GM19351 (cell line): ENCODE results near the gene NACC2.
"Not testable (repeated sequence)": the region's sequence is repeated elsewhere in the genome, so short reads cannot be mapped to it uniquely, and the experiment has no call there.

Experiments used
- ATAC-seq: cut with Tn5 transposase; IDR thresholded peaks from one replicate; pipeline ENCODE4 v1.9.1; 2021; ENCODE audit warnings: mild to moderate bottlenecking, moderate library complexity; ENCODE audit not compliant: unreplicated experiment

NACC2 gene

DNA sequence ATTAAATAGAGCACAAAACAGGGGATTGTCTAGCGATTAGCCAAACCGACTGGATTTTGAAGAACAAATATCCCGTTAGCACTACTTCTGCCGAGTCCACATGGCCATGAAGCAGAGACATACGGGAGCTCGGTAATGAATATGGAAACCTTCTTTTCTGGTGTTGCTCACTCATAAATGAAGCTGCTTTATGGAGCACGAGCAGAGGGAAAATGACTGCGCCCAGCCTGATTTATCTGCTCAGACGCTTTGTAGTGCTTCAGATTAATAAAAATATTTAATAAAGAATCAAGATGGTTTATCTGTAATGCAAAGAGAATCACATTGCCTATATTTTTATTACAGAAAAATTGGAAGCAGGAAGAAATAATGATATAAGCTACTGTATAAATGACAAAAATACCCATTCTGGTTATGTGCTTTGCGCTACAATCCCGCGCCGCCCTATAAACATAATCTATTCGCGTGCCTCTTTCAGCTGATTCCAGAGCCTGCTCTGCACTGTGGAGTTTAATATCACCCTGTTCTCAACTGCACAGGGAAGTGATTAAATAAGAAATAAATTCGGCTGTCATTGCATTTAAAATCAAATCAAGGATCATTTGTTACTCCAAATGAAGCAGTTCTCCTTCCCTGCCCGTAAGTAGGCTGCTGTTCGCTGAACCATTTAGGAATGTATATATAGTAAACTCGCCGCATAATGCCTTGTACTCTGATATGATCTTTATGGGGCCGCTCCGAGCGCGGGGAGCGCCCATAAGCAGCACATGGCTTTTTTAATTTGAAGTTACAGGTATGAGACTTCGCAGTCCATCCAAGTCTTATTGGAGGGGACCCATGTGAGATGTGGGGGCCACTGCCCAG is 111.6 kb downstream of the NACC2 start:
- ATAC-seq: no peak

DNA sequence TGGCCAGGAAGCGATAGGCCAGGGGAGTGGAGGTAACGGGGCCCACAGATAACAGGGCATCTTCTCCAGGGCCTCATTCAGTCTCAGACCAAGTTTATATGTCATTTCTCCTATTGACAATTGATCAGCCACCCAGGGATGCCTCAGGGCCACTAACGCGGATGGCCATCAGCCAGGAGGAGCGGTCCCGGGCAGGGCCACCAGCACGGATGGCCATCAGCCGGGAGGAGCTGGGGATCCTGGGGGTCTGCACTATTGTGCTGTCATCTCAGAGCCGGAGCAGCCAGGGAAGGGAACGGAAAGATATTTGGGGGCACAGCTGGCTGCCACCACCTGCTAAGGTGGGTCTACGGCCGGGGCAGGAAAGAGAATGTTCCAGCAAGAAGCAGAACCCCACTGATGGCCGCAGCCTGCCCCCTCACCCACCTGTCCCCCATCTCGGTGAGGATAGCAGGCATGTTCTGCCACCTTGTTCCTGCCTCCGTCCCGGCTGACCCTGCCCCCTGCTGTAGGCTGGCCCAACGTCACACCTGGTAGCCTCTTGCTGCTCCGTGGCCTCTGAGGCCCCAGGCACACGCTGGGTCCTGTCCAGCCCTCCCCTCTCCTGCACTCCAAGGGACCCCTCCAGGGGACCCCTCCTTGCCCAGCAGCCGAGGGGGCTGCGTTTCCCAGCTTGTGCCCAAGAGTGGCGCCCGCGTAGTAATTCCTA is 112.4 kb downstream of the NACC2 start:
- no peak for ATAC-seq

DNA sequence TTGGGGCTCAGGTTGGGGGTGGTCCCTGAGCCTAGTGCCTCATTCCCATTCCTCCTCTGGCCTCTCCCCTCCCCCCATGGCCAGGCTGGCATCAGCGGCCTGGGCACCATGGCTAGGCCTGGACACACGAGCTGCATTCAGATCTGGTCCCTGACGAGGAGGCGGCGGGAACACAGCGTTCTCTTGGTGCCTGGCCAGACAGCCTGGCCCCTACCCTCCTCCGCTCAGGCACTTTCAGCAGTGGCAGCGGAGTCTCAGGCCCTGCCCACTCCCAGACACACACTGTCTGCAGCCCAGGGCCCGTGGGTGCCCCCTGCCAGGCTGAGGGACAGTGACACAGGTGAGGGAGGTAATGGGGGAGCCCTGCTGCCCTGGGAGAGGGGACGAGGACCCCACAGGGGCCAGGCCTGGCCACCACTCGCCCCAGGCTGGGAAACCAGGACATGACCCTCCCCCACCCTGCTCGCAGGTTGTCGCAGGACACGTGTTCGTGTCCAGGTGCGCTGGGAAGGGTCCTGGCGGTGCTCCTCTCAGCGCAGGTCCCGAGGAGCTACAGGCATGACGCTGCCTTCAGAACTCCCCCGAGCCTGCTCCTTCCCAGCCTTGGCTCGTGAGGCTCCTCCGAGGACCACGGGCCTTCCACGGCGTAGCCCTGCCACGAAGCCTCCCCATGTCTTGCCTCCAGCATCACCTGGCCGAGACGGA is 114.0 kb downstream of the NACC2 start:
- ATAC-seq: no peak

GRCh38 chr9:135979547-135980166 is 115.4 kb downstream of the NACC2 start:
- no peak for ATAC-seq

- no peak for ATAC-seq
Measured at GRCh38 chr9:135978642-135979546, 116.2 kb downstream of the NACC2 start.

- no peak for ATAC-seq
Measured at GRCh38 chr9:135976944-135977343, 118.1 kb downstream of the NACC2 start.

GRCh38 chr9:135976531-135976930 is 118.6 kb downstream of the NACC2 start:
- no peak for ATAC-seq

DNA sequence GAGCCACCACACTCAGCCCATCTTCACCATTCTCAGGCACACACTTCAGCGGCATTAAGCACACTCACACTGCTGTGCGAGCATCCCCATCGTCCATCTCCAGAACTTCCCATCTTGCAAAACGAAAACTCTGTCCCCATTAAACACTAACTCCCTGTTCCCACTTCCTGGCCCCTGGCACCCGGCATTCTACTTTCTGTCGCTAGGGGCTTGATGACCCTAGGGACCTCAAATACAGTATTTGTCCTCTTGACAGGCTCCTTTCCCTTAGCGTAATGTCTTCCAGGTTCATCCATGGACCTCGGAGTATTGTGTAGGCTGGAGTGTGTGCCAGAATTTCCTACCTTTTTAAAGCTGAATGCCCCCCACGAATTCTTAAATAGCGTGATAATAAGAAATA is 119.3 kb downstream of the NACC2 start:
- ATAC-seq: no peak

DNA sequence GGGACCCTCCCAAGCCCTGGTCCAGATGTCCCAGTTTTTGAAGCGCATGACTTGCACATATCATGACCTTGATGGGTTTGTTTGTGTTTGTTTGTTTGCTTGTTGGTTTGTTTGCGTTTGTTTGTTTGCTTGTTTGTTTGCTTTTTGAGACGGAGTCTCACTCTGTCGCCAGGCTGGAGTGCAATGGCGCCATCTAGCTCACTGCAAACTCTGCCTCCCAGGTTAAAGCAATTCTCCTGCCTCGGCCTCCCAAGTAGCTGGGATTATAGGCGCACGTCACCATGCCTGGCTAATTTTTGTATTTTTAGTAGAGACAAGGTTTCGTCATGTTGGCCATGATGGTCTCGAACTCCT is 120.9 kb downstream of the NACC2 start:
- ATAC-seq: no peak

- ATAC-seq: no peak
Measured at GRCh38 chr9:135973277-135974219, 121.5 kb downstream of the NACC2 start.

DNA sequence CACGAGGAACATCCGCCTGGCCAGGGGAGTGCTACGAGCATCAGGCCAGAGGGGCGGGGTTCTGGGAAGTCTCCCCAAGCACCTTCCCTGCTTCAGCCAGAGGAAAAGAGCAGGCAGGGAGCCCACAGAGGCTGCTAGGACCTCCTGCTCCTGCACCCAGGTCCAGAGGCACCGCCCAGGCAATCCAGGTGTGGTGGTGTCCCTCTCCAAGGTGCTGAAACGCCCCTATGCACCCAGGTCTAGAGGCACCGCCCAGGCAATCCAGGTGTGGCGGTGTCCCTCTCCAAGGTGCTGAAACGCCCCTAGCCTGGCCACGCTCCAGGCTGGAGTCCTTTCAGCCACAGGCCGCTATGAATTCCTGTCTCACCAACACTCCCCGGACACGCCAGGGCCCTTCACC is 123.2 kb downstream of the NACC2 start:
- no peak for ATAC-seq

- no peak for ATAC-seq
Measured at GRCh38 chr9:135971111-135971766, 123.8 kb downstream of the NACC2 start.

DNA sequence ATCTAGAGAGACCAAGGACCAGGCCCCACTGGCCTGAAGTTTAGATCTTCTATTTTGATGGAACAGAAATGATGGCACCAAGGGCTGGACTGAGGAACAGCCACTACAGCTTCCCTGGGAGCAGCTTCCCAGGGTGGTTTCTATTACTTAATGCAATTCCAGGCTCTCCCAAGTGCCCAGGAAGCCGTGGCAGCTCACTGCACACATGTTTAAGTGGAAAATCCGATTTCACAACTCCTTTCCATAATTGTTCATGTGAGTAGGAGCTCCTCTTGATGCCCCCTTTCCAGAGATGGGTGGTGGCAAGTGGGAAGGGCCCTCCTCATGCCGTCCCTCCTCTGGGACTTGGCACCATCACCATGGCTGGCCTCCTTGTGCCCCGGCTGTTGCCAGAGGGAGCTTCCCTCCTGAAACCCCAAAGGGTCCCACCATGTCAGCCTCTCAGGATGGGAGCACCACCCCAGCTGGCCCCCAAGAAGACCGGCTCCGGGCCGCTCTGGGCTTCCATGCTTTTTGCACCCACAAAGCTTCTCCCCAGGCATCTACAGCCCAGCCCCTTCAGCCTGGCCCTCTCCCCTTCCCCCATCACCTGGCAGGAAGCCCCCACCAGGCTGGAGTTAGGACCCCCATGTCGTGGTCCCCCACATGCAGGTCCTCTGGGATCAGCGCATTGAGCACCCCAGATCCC is 124.8 kb downstream of the NACC2 start:
- no peak for ATAC-seq

- ATAC-seq: no peak
Measured at GRCh38 chr9:135969064-135969683, 125.9 kb downstream of the NACC2 start.

DNA sequence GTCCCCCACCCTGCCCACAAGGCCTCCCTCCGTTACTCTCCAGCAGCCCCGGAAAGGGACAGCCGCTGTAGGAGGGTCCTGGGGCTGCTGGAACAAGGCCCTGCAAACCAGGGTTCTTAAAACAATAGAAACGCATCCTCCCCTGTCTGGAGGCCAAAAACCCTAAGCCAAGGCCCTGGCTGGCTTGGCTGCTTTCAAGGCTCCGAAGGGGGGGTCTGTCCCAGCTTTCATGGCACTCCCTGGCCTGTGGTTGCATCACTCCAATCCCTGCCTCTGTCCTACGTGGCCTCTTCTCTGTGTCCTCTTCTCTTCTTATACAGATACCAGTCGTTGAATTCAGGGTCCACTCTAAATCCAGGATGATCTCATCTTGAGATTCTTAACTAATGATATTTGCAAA is 126.5 kb downstream of the NACC2 start:
- no peak for ATAC-seq

DNA sequence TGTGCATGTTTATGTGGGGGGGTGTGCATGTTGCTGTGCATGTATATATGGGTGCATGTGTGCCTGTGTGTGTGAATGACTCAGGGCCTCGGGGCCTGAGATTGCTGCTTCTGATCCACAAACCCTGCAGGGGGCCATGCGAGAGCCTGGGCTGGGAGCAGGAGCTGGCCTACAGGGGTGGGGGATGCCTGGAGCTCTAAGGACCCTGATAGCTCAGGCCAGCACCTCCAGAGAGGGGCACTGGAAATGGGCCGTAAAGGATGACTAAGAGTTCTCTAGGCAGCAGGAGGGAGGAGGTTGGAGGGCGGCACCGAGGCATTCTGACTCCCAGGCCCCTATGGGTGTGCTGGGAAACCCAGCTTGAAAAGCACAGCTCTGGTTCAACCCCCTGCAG is 127.0 kb downstream of the NACC2 start:
- no peak for ATAC-seq

DNA sequence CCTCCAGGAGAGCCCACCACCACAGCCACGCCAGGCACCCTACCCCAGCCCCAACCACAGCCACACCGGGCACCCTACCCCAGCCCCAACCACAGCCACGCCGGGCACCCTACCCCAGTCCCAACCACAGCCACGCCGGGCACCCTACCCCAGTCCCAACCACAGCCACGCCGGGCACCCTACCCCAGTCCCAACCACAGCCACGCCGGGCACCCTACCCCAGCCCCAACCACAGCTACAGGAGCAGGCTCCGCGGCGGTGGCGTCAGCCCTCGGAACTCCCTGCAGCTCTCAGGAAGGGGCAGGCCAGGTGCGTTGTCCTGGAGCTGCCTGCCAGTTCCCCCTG is 128.2 kb downstream of the NACC2 start:
- not testable (repeated sequence) for ATAC-seq
